Sigmoid colon (tissue), 7 donors: Measurements from ENCODE around the gene MYL6B. TPM values are rescaled to one million over a fixed set of nuclear protein-coding genes. Genes with fewer than 3 reads are reported as not detected.
"Not testable (repeated sequence)": the region's sequence is repeated elsewhere in the genome, so short reads cannot be mapped to it uniquely, and the experiment has no call there.

Experiments used
- DNase-seq: peaks from one replicate; pipeline ENCODE4 v3.0.0-alpha.2; 2019
- H3K27ac ChIP-seq, 4 donors: fragments of 200-600 bp; sonication (generic); one replicate each; pipeline ENCODE4 v1.5.1; 2016 to 2019; ENCODE audit warnings: mild to moderate bottlenecking in 1 of 4
- H3K27me3 ChIP-seq, 3 donors: fragments of 200-600 bp; sonication (generic); one replicate each; pipeline ENCODE4 v1.5.1; 2019; ENCODE audit warnings: mild to moderate bottlenecking in 1 of 3
- H3K36me3 ChIP-seq, 4 donors: fragments of 200-600 bp; sonication (generic); one replicate each; pipeline ENCODE4 v1.5.1; 2016 to 2019
- H3K4me1 ChIP-seq, 4 donors: fragments of 200-600 bp; sonication (generic); one replicate each; pipeline ENCODE4 v1.5.1; 2017 to 2019
- H3K4me3 ChIP-seq, 4 donors: fragments of 200-600 bp; sonication (generic); one replicate each; pipeline ENCODE4 v1.5.1; 2017 to 2019; ENCODE audit warnings: mild to moderate bottlenecking in 2 of 4, moderate library complexity in 1 of 4
- H3K9me3 ChIP-seq, 4 donors: fragments of 200-600 bp in 3 of 4; sonication (generic) in 3 of 4; one replicate each; pipeline versions ENCODE4 v1.5.1 to v1.6.1; 2013 to 2019
- CTCF ChIP-seq, 4 experiments: fragments of 450-650 bp in 3 of 4; fragments of 200-600 bp in 1 of 4; IDR thresholded peaks; one replicate each; pipeline ENCODE4 v1.5.1; 2016 to 2019; ENCODE audit warnings: antibody characterized with exemption in 4 of 4, mild to moderate bottlenecking in 3 of 4, moderate library complexity in 2 of 4
- EP300 ChIP-seq, 4 donors: sonication (generic); formaldehyde crosslinking; IDR thresholded peaks; one replicate each; pipeline ENCODE4 v1.6.1; 2017; ENCODE audit warnings: antibody characterized with exemption in 4 of 4
- POLR2A ChIP-seq, 2 donors: fragments of 450-650 bp; IDR thresholded peaks; one replicate each; pipeline ENCODE4 v1.6.1; 2016; ENCODE audit warnings: antibody characterized with exemption in 2 of 2, mild to moderate bottlenecking in 2 of 2, moderate library complexity in 2 of 2
- POLR2AphosphoS5 ChIP-seq, 4 donors: sonication (generic); formaldehyde crosslinking; IDR thresholded peaks; one replicate each; pipeline ENCODE4 v1.6.1; 2017; ENCODE audit warnings: antibody characterized with exemption in 4 of 4
- WGBS, 2 donors: extraction: QIAGEN DNeasy Blood & Tissue Kit; methylation state at CpG; one replicate each; pipeline ENCODE4 v1.1.7; 2013; 5-methylcytosine and 5-hydroxymethylcytosine counted together
- intact Hi-C: fragments of 100-400 bp; cut with DNase I; formaldehyde crosslinking; loops from one replicate; pipeline ENCODE4 v1.15.1; 2023
- polyA plus RNA-seq, 3 donors: library from polyadenylated mRNA; stranded (reverse); fragments of 200-250 nt; gene quantifications; one replicate each; pipeline ENCODE4 v1.2.3, GENCODE V29; 2013
- total RNA-seq, 4 donors: library from RNA; depleted of rRNA; stranded (reverse); fragments of >200 nt; gene quantifications; one replicate each; pipeline ENCODE4 v1.1.0, GENCODE V29; 2016
- donor health status: healthy with polysubstance abuse.
- donor health status: Bipolar disorder and iron deficiency.
- donor health status: healthy.

MYL6B gene
- total and polyA plus RNA-seq, 7 donors = 26.4 to 90.6 (median 51.4) TPM

DNA sequence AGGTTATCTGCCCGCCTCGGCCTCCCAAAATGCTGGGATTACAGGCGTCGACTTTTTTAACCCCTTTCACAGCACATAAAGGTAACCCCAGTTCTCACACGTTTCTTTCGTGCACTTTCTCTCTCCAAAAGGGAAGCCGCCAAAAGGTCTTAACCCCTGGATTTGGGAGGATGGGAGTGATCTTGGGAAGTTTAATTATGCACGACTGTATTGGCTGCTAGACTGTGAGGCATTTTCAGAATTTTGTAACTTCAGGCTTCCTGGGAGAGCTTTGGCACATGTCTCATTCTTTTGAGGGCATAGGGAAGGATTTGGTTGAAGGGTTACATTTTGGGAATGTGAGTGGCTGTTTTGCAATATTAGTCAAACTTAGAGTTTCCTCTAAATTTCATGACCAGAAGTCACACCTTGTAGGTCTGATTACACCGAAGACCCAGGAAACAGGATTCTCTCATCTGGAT, 38.3 kb downstream of the MYL6B start:
- H3K4me3 ChIP-seq = peak overlapping the region; percentile 47 to 98 (median 93)
- intact Hi-C loops = loop anchor here (5.0 kb wide), 2 partner anchors 67 to 277 kb away; partner anchors contain the start of genes ANKRD52 and SPRYD4
- WGBS, 2 donors = 21 to 30% methylated on average over 9 of the region's 9 CpGs
- DNase-seq = no peak
- H3K27me3 ChIP-seq = no peaks in the 10 kb centered on the region
- H3K27ac ChIP-seq = peak overlapping the region; percentile 91 to 95 (median 92)
- TF ChIP-seq POLR2A (IDR thresholded peaks at IDR 0.05) (no peak), CTCF (IDR thresholded peaks at IDR 0.05) (no peak), POLR2AphosphoS5 (IDR thresholded peaks at IDR 0.05) (no peak), EP300 (IDR thresholded peaks at IDR 0.05) (no peak)
- peaks cover 0 to 32% (median 25%) of the 10 kb centered on the region in 4 donors for H3K4me1 ChIP-seq
- H3K9me3 ChIP-seq = no peaks in the 10 kb centered on the region
- H3K36me3 ChIP-seq = peaks cover 0 to 15% (median 3%) of the 10 kb centered on the region in 4 donors

- no peak overlapping the region for H3K4me3 ChIP-seq
- intact Hi-C loops = loop anchor here (5.0 kb wide), 2 partner anchors 65 to 275 kb away; partner anchors contain the start of genes ANKRD52 and SPRYD4
- peaks cover 0 to 23% (median 18%) of the 10 kb centered on the region in 4 donors for H3K4me1 ChIP-seq
- no peaks in the 10 kb centered on the region for H3K36me3 ChIP-seq
- H3K27me3 ChIP-seq = no peaks in the 10 kb centered on the region
- no peaks in the 10 kb centered on the region for H3K9me3 ChIP-seq
- no peak for DNase-seq
- TF ChIP-seq EP300 (IDR thresholded peaks at IDR 0.05) (no peak), CTCF (IDR thresholded peaks at IDR 0.05) (no peak), POLR2AphosphoS5 (IDR thresholded peaks at IDR 0.05) (no peak), POLR2A (IDR thresholded peaks at IDR 0.05) (no peak)
- no peak overlapping the region for H3K27ac ChIP-seq
Observed at GRCh38 chr12:56192582-56192981, 40.2 kb downstream of the MYL6B start.

- Histone ChIP-seq H3K4me1 (peaks cover 0 to 18% (median 13%) of the 10 kb centered on the region in 4 donors), H3K27ac (no peak overlapping the region), H3K36me3 (no peaks in the 10 kb centered on the region), H3K9me3 (no peaks in the 10 kb centered on the region), H3K4me3 (no peak overlapping the region), H3K27me3 (no peaks in the 10 kb centered on the region)
- intact Hi-C loops = loop anchor here (1.0 to 5.0 kb wide), 3 partner anchors 31 to 274 kb away; partner anchors contain the start of genes ANKRD52, NABP2 and SPRYD4
- TF ChIP-seq EP300 (IDR thresholded peaks at IDR 0.05) = no peak
- TF ChIP-seq POLR2AphosphoS5 (IDR thresholded peaks at IDR 0.05) = peak in 1 of 4 donors; percentile 23
- no peak for TF ChIP-seq POLR2A (IDR thresholded peaks at IDR 0.05)
- peak; percentile 80 to 85 (median 82) for TF ChIP-seq CTCF (IDR thresholded peaks at IDR 0.05)
- 49 to 50% methylated on average over 1 of the region's 1 CpG for WGBS, 2 donors
- peak; percentile 87 for DNase-seq
Observed at GRCh38 chr12:56193025-56193578, 40.7 kb downstream of the MYL6B start.

- WGBS, 2 donors = 81 to 82% methylated on average over 11 of the region's 11 CpGs
- H3K4me3 ChIP-seq, intact Hi-C loops, H3K27me3 ChIP-seq, H3K4me1 ChIP-seq, H3K36me3 ChIP-seq, DNase-seq, H3K9me3 ChIP-seq: not testable (repeated sequence)
- peak in 1 of 4 donors; percentile 13 for TF ChIP-seq POLR2AphosphoS5 (IDR thresholded peaks at IDR 0.05)
- H3K27ac ChIP-seq = peak overlapping the region in 2 of 4 donors; percentile 3 to 42
Observed at GRCh38 chr12:56196818-56197550, 44.6 kb downstream of the MYL6B start.

- Histone ChIP-seq H3K36me3 (no peaks in the 10 kb centered on the region), H3K9me3 (no peaks in the 10 kb centered on the region), H3K4me3 (no peak overlapping the region), H3K4me1 (peaks cover 0 to 9% (median 2%) of the 10 kb centered on the region in 4 donors), H3K27ac (no peak overlapping the region), H3K27me3 (no peaks in the 10 kb centered on the region)
- TF ChIP-seq CTCF (IDR thresholded peaks at IDR 0.05) (no peak), POLR2AphosphoS5 (IDR thresholded peaks at IDR 0.05) (no peak), POLR2A (IDR thresholded peaks at IDR 0.05) (no peak), EP300 (IDR thresholded peaks at IDR 0.05) (no peak)
- DNase-seq = no peak
- WGBS, 2 donors = 83 to 86% methylated on average over 9 of the region's 9 CpGs
- intact Hi-C loops = no loop called here
Observed at GRCh38 chr12:56197921-56198635, 45.7 kb downstream of the MYL6B start.
